Activated T-cell treated with anti-CD3 and anti-CD28 coated beads for 1 hour (primary cell): ENCODE measurements around the gene SESN2.

ENCODE experiments used
- DNase-seq: peaks from one replicate; pipeline ENCODE4 v3.0.0-alpha.2; 2020; ENCODE audit warnings: low read depth

SESN2 gene

GRCh38 chr1:28329395-28330153 is 70.3 kb downstream of the SESN2 start:
- DNase-seq: peak; percentile 3
